ENCODE results near the gene IQCN.

The IQCN gene

GRCh38 chr19:18253130-18253529, 21.1 kb downstream of the IQCN start:
- Histone ChIP-seq H3K9ac (ENCODE audit: insufficient read length, low read depth) (no peak overlapping the region), H3K9me3 (ENCODE audit: insufficient read depth, low read length) (peaks cover 5% of the 10 kb centered on the region; the same call in 1 of the 2 replicates), H3K4me1 (ENCODE audit: insufficient read depth, insufficient read length) (peaks cover 12% of the 10 kb centered on the region), H3K27me3 (ENCODE audit: insufficient read depth, insufficient read length) (peaks cover 39% of the 10 kb centered on the region), H3K4me3 (ENCODE audit: insufficient read length, low read depth) (no peak overlapping the region), H3K36me3 (ENCODE audit: insufficient read depth, insufficient read length, low read length) (no peaks in the 10 kb centered on the region)
- TF ChIP-seq SUZ12 (IDR thresholded peaks at IDR 0.05; ENCODE audit: extremely low read depth, insufficient read depth, insufficient read length) (no peak), YY1 (IDR thresholded peaks at IDR 0.05; ENCODE audit: insufficient read depth, insufficient read length) (no peak), ZNF274 (IDR thresholded peaks at IDR 0.05; ENCODE audit: low read depth, low read length) (no peak)
- no peak for DNase-seq (ENCODE audit: low read depth, low spot score)

- Histone ChIP-seq H3K27me3 (ENCODE audit: insufficient read depth, insufficient read length) (peaks cover 39% of the 10 kb centered on the region), H3K9ac (ENCODE audit: insufficient read length, low read depth) (no peak overlapping the region), H3K9me3 (ENCODE audit: insufficient read depth, low read length) (peaks cover 5% of the 10 kb centered on the region; the same call in 1 of the 2 replicates), H3K4me3 (ENCODE audit: insufficient read length, low read depth) (no peak overlapping the region), H3K36me3 (ENCODE audit: insufficient read depth, insufficient read length, low read length) (no peaks in the 10 kb centered on the region), H3K4me1 (ENCODE audit: insufficient read depth, insufficient read length) (peaks cover 12% of the 10 kb centered on the region)
- DNase-seq (ENCODE audit: low read depth, low spot score) = no peak
- TF ChIP-seq SUZ12 (IDR thresholded peaks at IDR 0.05; ENCODE audit: extremely low read depth, insufficient read depth, insufficient read length) (no peak), ZNF274 (IDR thresholded peaks at IDR 0.05; ENCODE audit: low read depth, low read length) (no peak), YY1 (IDR thresholded peaks at IDR 0.05; ENCODE audit: insufficient read depth, insufficient read length) (no peak)
Observed at GRCh38 chr19:18252370-18252717, 21.9 kb downstream of the IQCN start.

GRCh38 chr19:18251587-18252369, 22.5 kb downstream of the IQCN start:
- TF ChIP-seq YY1 (IDR thresholded peaks at IDR 0.05; ENCODE audit: insufficient read depth, insufficient read length) (no peak), SUZ12 (IDR thresholded peaks at IDR 0.05; ENCODE audit: extremely low read depth, insufficient read depth, insufficient read length) (no peak), ZNF274 (IDR thresholded peaks at IDR 0.05; ENCODE audit: low read depth, low read length) (no peak)
- DNase-seq (ENCODE audit: low read depth, low spot score) = peak; percentile 70
- peaks cover 12% of the 10 kb centered on the region for H3K4me1 ChIP-seq (ENCODE audit: insufficient read depth, insufficient read length)

GRCh38 chr19:18249834-18250233, 24.4 kb downstream of the IQCN start:
- peaks cover 5% of the 10 kb centered on the region; the same call in 1 of the 2 replicates for H3K9me3 ChIP-seq (ENCODE audit: insufficient read depth, low read length)
- no peaks in the 10 kb centered on the region for H3K36me3 ChIP-seq (ENCODE audit: insufficient read depth, insufficient read length, low read length)
- TF ChIP-seq SUZ12 (IDR thresholded peaks at IDR 0.05; ENCODE audit: extremely low read depth, insufficient read depth, insufficient read length) (no peak), YY1 (IDR thresholded peaks at IDR 0.05; ENCODE audit: insufficient read depth, insufficient read length) (no peak), ZNF274 (IDR thresholded peaks at IDR 0.05; ENCODE audit: low read depth, low read length) (no peak)
- peaks cover 5% of the 10 kb centered on the region for H3K4me1 ChIP-seq (ENCODE audit: insufficient read depth, insufficient read length)
- H3K9ac ChIP-seq (ENCODE audit: insufficient read length, low read depth) = no peak overlapping the region
- DNase-seq (ENCODE audit: low read depth, low spot score) = no peak
- H3K4me3 ChIP-seq (ENCODE audit: insufficient read length, low read depth) = no peak overlapping the region
- H3K27me3 ChIP-seq (ENCODE audit: insufficient read depth, insufficient read length) = peaks cover 32% of the 10 kb centered on the region

More at GRCh38 chr19:18251587-18252369, 22.5 kb downstream of the IQCN start:
- Histone ChIP-seq H3K9me3 (ENCODE audit: insufficient read depth, low read length) (peaks cover 5% of the 10 kb centered on the region; the same call in 1 of the 2 replicates), H3K4me3 (ENCODE audit: insufficient read length, low read depth) (no peak overlapping the region), H3K36me3 (ENCODE audit: insufficient read depth, insufficient read length, low read length) (no peaks in the 10 kb centered on the region), H3K27me3 (ENCODE audit: insufficient read depth, insufficient read length) (peaks cover 39% of the 10 kb centered on the region), H3K9ac (ENCODE audit: insufficient read length, low read depth) (peak overlapping the region; percentile 23)

GRCh38 chr19:18245297-18245696, 29.0 kb downstream of the IQCN start:
- no peak overlapping the region for H3K9ac ChIP-seq (ENCODE audit: insufficient read length, low read depth)
- H3K4me1 ChIP-seq (ENCODE audit: insufficient read depth, insufficient read length) = peaks cover 3% of the 10 kb centered on the region
- no peak for TF ChIP-seq YY1 (IDR thresholded peaks at IDR 0.05; ENCODE audit: insufficient read depth, insufficient read length)
- TF ChIP-seq ZNF274 (IDR thresholded peaks at IDR 0.05; ENCODE audit: low read depth, low read length) = no peak
- TF ChIP-seq SUZ12 (IDR thresholded peaks at IDR 0.05; ENCODE audit: extremely low read depth, insufficient read depth, insufficient read length) = no peak
- no peak overlapping the region for H3K4me3 ChIP-seq (ENCODE audit: insufficient read length, low read depth)
- peaks cover 4% of the 10 kb centered on the region for H3K27me3 ChIP-seq (ENCODE audit: insufficient read depth, insufficient read length)
- H3K9me3 ChIP-seq (ENCODE audit: insufficient read depth, low read length) = peaks cover 3% of the 10 kb centered on the region; the same call in 1 of the 2 replicates
- H3K36me3 ChIP-seq (ENCODE audit: insufficient read depth, insufficient read length, low read length) = no peaks in the 10 kb centered on the region
- no peak for DNase-seq (ENCODE audit: low read depth, low spot score)

GRCh38 chr19:18239303-18239702, 34.9 kb downstream of the IQCN start:
- DNase-seq (ENCODE audit: low read depth, low spot score) = no peak
- H3K27me3 ChIP-seq (ENCODE audit: insufficient read depth, insufficient read length) = peaks cover 15% of the 10 kb centered on the region
- no peak overlapping the region for H3K9ac ChIP-seq (ENCODE audit: insufficient read length, low read depth)
- no peak for TF ChIP-seq YY1 (IDR thresholded peaks at IDR 0.05; ENCODE audit: insufficient read depth, insufficient read length)
- TF ChIP-seq SUZ12 (IDR thresholded peaks at IDR 0.05; ENCODE audit: extremely low read depth, insufficient read depth, insufficient read length) = no peak
- no peak for TF ChIP-seq ZNF274 (IDR thresholded peaks at IDR 0.05; ENCODE audit: low read depth, low read length)
- H3K36me3 ChIP-seq (ENCODE audit: insufficient read depth, insufficient read length, low read length) = no peaks in the 10 kb centered on the region
- no peaks in the 10 kb centered on the region for H3K9me3 ChIP-seq (ENCODE audit: insufficient read depth, low read length)
- no peak overlapping the region for H3K4me3 ChIP-seq (ENCODE audit: insufficient read length, low read depth)
- peaks cover 3% of the 10 kb centered on the region for H3K4me1 ChIP-seq (ENCODE audit: insufficient read depth, insufficient read length)

GRCh38 chr19:18234194-18234593, 40.1 kb downstream of the IQCN start:
- Histone ChIP-seq H3K36me3 (ENCODE audit: insufficient read depth, insufficient read length, low read length) (no peaks in the 10 kb centered on the region), H3K4me3 (ENCODE audit: insufficient read length, low read depth) (no peak overlapping the region), H3K9ac (ENCODE audit: insufficient read length, low read depth) (no peak overlapping the region), H3K4me1 (ENCODE audit: insufficient read depth, insufficient read length) (peaks cover 14% of the 10 kb centered on the region), H3K9me3 (ENCODE audit: insufficient read depth, low read length) (no peaks in the 10 kb centered on the region), H3K27me3 (ENCODE audit: insufficient read depth, insufficient read length) (peaks cover 20% of the 10 kb centered on the region)
- TF ChIP-seq SUZ12 (IDR thresholded peaks at IDR 0.05; ENCODE audit: extremely low read depth, insufficient read depth, insufficient read length) = no peak
- no peak for TF ChIP-seq YY1 (IDR thresholded peaks at IDR 0.05; ENCODE audit: insufficient read depth, insufficient read length)
- no peak for TF ChIP-seq ZNF274 (IDR thresholded peaks at IDR 0.05; ENCODE audit: low read depth, low read length)
- DNase-seq (ENCODE audit: low read depth, low spot score) = no peak

Data from NT2/D1 (cell line).